CD14-positive monocyte (primary cell): ENCODE results near the gene CIB4. TPM values are rescaled to one million over a fixed set of nuclear protein-coding genes. Genes with fewer than 3 reads are reported as not detected.

Source experiments
- DNase-seq, 3 donors: peaks; one replicate each; pipeline ENCODE4 v3.0.0-alpha.2; 2011 to 2022
- H2AFZ ChIP-seq: 2 replicates; pipeline ENCODE4 v1.6.0; 2012; ENCODE audit warnings: mild to moderate bottlenecking, low read depth, low read length, inconsistent platforms; ENCODE audit not compliant: insufficient read depth, poor library complexity, severe bottlenecking
- H3K27ac ChIP-seq, 2 donors: 1 replicate in 1 of 2; 2 replicates in 1 of 2; pipeline ENCODE4 v1.5.1; 2012 to 2013; ENCODE audit warnings: low read length in 2 of 2, control low read depth in 1 of 2, inconsistent platforms in 1 of 2, low read depth in 1 of 2, mild to moderate bottlenecking in 1 of 2
- H3K27me3 ChIP-seq, 2 donors: one replicate each; pipeline versions ENCODE4 v1.6.0 to v1.6.1; 2011 to 2013; ENCODE audit warnings: low read length in 2 of 2; ENCODE audit not compliant: control insufficient read depth in 2 of 2, insufficient read depth in 2 of 2
- H3K36me3 ChIP-seq, 2 donors: replicated peaks in 1 of 2; 1 replicate in 1 of 2; 2 replicates in 1 of 2; pipeline versions ENCODE4 v1.5.1 to v1.6.1; 2012 to 2013; ENCODE audit warnings: low read length in 2 of 2, control low read depth in 1 of 2, inconsistent platforms in 1 of 2, mild to moderate bottlenecking in 1 of 2; ENCODE audit not compliant: insufficient read depth in 2 of 2, control insufficient read depth in 1 of 2
- H3K4me1 ChIP-seq, 2 donors: 1 replicate in 1 of 2; 2 replicates in 1 of 2; pipeline versions ENCODE4 v1.5.1 to v1.6.1; 2012 to 2013; ENCODE audit warnings: low read length in 2 of 2, control low read depth in 1 of 2, inconsistent platforms in 1 of 2, mild to moderate bottlenecking in 1 of 2, moderate library complexity in 1 of 2; ENCODE audit not compliant: insufficient read depth in 2 of 2, control insufficient read depth in 1 of 2
- H3K4me2 ChIP-seq: replicated peaks from 2 replicates; pipeline ENCODE3; 2012; ENCODE audit warnings: low read length, moderate library complexity, mild to moderate bottlenecking; ENCODE audit not compliant: poor library complexity, severe bottlenecking; ENCODE audit errors: extremely low read depth
- H3K4me3 ChIP-seq, 3 experiments: fragments of 200-600 bp in 1 of 3; sonication (generic) in 1 of 3; replicated peaks in 1 of 3; 1 replicate in 2 of 3; 2 replicates in 1 of 3; pipeline ENCODE4 v1.5.1; 2011 to 2013; ENCODE audit warnings: low read length in 3 of 3, mild to moderate bottlenecking in 3 of 3, control low read depth in 2 of 3, low read depth in 2 of 3, inconsistent platforms in 1 of 3, moderate library complexity in 1 of 3
- H3K79me2 ChIP-seq: 2 replicates; pipeline ENCODE4 v1.6.0; 2012; ENCODE audit warnings: mild to moderate bottlenecking, control low read depth, inconsistent platforms, low read length, moderate library complexity; ENCODE audit not compliant: insufficient read depth
- H3K9ac ChIP-seq: 2 replicates; pipeline ENCODE4 v1.6.0; 2017; ENCODE audit warnings: low read length, mild to moderate bottlenecking; ENCODE audit not compliant: insufficient read depth, poor library complexity, severe bottlenecking
- H3K9me3 ChIP-seq, 2 donors: replicated peaks in 1 of 2; 1 replicate in 1 of 2; 2 replicates in 1 of 2; pipeline versions ENCODE4 v1.5.1 to v1.6.1; 2012 to 2013; ENCODE audit warnings: low read length in 2 of 2, control low read depth in 1 of 2; ENCODE audit not compliant: control insufficient read depth in 1 of 2, insufficient read depth in 1 of 2
- H4K20me1 ChIP-seq: 2 replicates; pipeline ENCODE4 v1.6.0; 2012; ENCODE audit warnings: mild to moderate bottlenecking, low read length, control low read depth, moderate library complexity; ENCODE audit not compliant: insufficient read depth
- H3K27ac Mint-ChIP-seq, 7 donors: one replicate each; pipeline ENCODE4 v1.8.0; 2020; ENCODE audit warnings: mild to moderate bottlenecking in 7 of 7, mixed read lengths in 7 of 7, moderate library complexity in 6 of 7, inconsistent platforms in 2 of 7
- H3K27me3 Mint-ChIP-seq, 3 donors: one replicate each; pipeline ENCODE4 v1.8.0; 2021 to 2022; ENCODE audit warnings: low read depth in 3 of 3, mild to moderate bottlenecking in 3 of 3, mixed read lengths in 3 of 3, moderate library complexity in 3 of 3, inconsistent platforms in 1 of 3
- H3K36me3 Mint-ChIP-seq, 2 donors: one replicate each; pipeline ENCODE4 v1.8.0; 2020; ENCODE audit warnings: mixed read lengths in 2 of 2, inconsistent platforms in 1 of 2, mild to moderate bottlenecking in 1 of 2
- H3K4me1 Mint-ChIP-seq: one replicate; pipeline ENCODE4 v1.8.0; 2020; ENCODE audit warnings: mild to moderate bottlenecking, mixed read lengths
- H3K4me3 Mint-ChIP-seq, 2 donors: one replicate each; pipeline ENCODE4 v1.8.0; 2020; ENCODE audit warnings: mild to moderate bottlenecking in 2 of 2, mixed read lengths in 2 of 2, moderate library complexity in 1 of 2
- H3K9me3 Mint-ChIP-seq, 7 donors: one replicate each; pipeline ENCODE4 v1.8.0; 2020 to 2022; ENCODE audit warnings: mixed read lengths in 7 of 7, mild to moderate bottlenecking in 6 of 7, moderate library complexity in 6 of 7, inconsistent platforms in 2 of 7
- WGBS: methylation state at CpG from one replicate; pipeline ENCODE4 v1.1.5; 2013; ENCODE audit warnings: missing lambda C conversion rate; ENCODE audit not compliant: insufficient coverage; 5-methylcytosine and 5-hydroxymethylcytosine counted together
- intact Hi-C, 2 donors: fragments of 100-400 bp; cut with micrococcal nuclease; formaldehyde crosslinking; loops; one replicate each; pipeline versions ENCODE4 v1.15.0 to v1.15.1; 2023
- polyA plus RNA-seq, 3 donors: library from polyadenylated mRNA; depleted of rRNA in 1 of 3; unstranded in 2 of 3; stranded (reverse) in 1 of 3; fragments of 300-500 nt in 2 of 3; fragments of >200 nt in 1 of 3; fragmentation: Illumina TruSeq in 2 of 3; gene quantifications; 1 replicate in 2 of 3; 2 replicates in 1 of 3; pipeline ENCODE4 v1.2.3, GENCODE V29; 2012 to 2021
- small RNA-seq: library from RNA; depleted of rRNA; stranded (forward); fragments of <200 nt; gene quantifications from one replicate; pipeline ENCODE3, GENCODE V24; 2012; ENCODE audit warnings: low read depth; ENCODE audit not compliant: insufficient read length
- TF ChIP-seq, protein P1 (sequence below): fragments of 200-600 bp; IDR thresholded peaks from one replicate; pipeline ENCODE4 v1.8.0; 2022; ENCODE audit warnings: antibody characterized with exemption, mild to moderate bottlenecking

CIB4 gene
- polyA plus RNA-seq, 3 donors: not detected

DNA sequence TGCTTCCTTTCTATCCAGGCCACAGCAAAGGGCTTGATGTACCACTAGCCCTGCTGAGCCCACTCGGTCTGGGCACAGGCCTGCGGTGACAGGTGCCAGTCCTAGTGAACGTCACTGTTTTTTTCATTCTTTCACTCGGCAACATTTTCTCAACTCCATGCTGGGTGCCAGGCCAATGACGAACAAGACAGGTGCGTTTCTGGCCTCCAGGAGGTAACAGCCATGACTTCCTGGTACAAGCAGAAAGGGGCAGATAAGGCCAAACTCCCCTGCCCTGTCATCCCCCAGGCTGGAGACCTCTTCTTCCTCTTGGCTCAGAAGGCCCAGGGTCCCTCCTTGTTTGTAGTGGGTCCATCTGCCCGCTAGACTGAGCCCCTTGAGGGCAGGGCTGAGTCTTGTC lies 107.5 kb downstream of the CIB4 start:
- no peak overlapping the region for H2AFZ ChIP-seq
- intact Hi-C loops: no loop called here
- no peak overlapping the region for H3K9ac ChIP-seq
- WGBS: 95% methylated on average over 6 of the region's 7 CpGs
- no peak for DNase-seq
- no peak overlapping the region for H3K4me3 ChIP-seq
- Mint-ChIP-seq H3K4me1 (no peaks in the 10 kb centered on the region), H3K9me3 (no peaks in the 10 kb centered on the region), H3K27me3 (peaks cover 3% of the 10 kb centered on the region in 3 donors), H3K36me3 (no peaks in the 10 kb centered on the region), H3K4me3 (no peak overlapping the region), H3K27ac (no peak overlapping the region)
- H4K20me1 ChIP-seq: no peaks in the 10 kb centered on the region
- no peaks in the 10 kb centered on the region for H3K36me3 ChIP-seq
- no peaks in the 10 kb centered on the region for H3K27me3 ChIP-seq
- no peaks in the 10 kb centered on the region for H3K9me3 ChIP-seq
- TF ChIP-seq, protein P1, sequence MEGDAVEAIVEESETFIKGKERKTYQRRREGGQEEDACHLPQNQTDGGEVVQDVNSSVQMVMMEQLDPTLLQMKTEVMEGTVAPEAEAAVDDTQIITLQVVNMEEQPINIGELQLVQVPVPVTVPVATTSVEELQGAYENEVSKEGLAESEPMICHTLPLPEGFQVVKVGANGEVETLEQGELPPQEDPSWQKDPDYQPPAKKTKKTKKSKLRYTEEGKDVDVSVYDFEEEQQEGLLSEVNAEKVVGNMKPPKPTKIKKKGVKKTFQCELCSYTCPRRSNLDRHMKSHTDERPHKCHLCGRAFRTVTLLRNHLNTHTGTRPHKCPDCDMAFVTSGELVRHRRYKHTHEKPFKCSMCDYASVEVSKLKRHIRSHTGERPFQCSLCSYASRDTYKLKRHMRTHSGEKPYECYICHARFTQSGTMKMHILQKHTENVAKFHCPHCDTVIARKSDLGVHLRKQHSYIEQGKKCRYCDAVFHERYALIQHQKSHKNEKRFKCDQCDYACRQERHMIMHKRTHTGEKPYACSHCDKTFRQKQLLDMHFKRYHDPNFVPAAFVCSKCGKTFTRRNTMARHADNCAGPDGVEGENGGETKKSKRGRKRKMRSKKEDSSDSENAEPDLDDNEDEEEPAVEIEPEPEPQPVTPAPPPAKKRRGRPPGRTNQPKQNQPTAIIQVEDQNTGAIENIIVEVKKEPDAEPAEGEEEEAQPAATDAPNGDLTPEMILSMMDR: no peak
- H3K27ac ChIP-seq: no peak overlapping the region
- no peaks in the 10 kb centered on the region for H3K4me1 ChIP-seq
- no peak overlapping the region for H3K4me2 ChIP-seq
- no peaks in the 10 kb centered on the region for H3K79me2 ChIP-seq

DNA sequence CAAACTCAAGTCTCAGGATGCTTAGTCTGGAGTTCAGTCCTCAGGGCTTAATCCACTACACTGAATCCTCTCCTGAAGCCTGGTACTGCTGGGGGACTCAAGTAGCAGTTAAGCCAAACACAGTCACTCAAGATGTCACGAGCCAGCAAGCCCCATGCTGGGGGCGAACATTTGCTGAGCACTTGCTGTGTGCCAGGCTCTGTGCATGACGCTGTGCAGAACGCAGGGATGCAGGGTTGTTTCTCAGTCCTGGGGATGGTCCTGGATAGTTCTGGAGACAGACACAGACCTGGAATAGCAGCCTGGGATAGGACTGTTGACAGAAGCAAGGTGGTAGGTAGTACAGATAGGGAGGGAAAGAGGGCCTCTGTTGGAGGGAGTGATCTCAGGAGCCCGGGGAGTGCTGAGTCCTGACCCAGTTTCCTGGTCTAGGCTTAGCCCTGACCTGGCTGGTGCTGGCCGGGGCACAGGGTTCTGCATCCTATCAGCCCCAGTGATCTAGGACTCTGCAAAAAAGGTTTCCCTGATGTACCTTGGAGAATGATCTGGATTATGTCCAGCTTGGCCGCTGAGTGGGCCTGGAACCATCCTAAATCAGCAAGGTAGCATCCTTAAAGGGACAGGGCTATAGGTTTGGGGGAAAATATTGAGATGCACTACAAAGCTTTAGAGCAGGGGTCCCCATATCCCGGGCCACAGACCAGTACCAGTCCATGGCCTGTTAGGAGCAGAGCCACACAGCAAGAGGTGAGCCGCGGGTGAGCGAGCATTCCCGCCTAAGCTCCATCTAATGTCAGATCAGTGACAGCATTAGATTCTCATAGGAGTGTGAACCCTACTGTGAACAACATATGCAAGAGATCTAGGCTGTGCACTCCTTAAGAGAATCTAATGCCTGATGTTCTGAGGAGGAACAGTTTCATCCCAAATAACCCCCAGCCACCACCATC lies 108.6 kb downstream of the CIB4 start:
- no peaks in the 10 kb centered on the region for H3K4me1 ChIP-seq
- H3K9me3 ChIP-seq: no peaks in the 10 kb centered on the region
- no peaks in the 10 kb centered on the region for H3K79me2 ChIP-seq
- no peaks in the 10 kb centered on the region for H3K27me3 ChIP-seq
- Mint-ChIP-seq H3K36me3 (no peaks in the 10 kb centered on the region), H3K9me3 (no peaks in the 10 kb centered on the region), H3K27me3 (peaks cover 3 to 5% (median 3%) of the 10 kb centered on the region in 3 donors), H3K27ac (no peak overlapping the region), H3K4me3 (no peak overlapping the region), H3K4me1 (no peaks in the 10 kb centered on the region)
- intact Hi-C loops: no loop called here
- no peak for DNase-seq
- no peaks in the 10 kb centered on the region for H4K20me1 ChIP-seq
- WGBS: 94% methylated on average over 12 of the region's 12 CpGs
- no peak overlapping the region for H3K9ac ChIP-seq
- H3K4me3 ChIP-seq: no peak overlapping the region
- H3K36me3 ChIP-seq: no peaks in the 10 kb centered on the region
- TF ChIP-seq, protein P1: no peak
- H3K4me2 ChIP-seq: no peak overlapping the region
- no peak overlapping the region for H2AFZ ChIP-seq
- H3K27ac ChIP-seq: no peak overlapping the region

Small RNA genes lying within 50 kb of the gene (small RNA-seq; reads per million reads assigned to genes)
- not detected for gene AC015977.1

Other genes starting within 250 kb of the CIB4 start
- not detected for gene DRC1, start 239.4 kb downstream of the CIB4 start, polyA plus RNA-seq
- gene OTOF, start 163.2 kb downstream of the CIB4 start, polyA plus RNA-seq: under 1 TPM in 1 of 3 donors, not detected in 2; 0.51 TPM
- not detected for gene KCNK3, start 51.4 kb upstream of the CIB4 start, polyA plus RNA-seq
- gene SLC35F6, start 122.9 kb upstream of the CIB4 start, polyA plus RNA-seq: 10 to 100 TPM; 11.3 to 22.2 (median 15.1) TPM
- under 1 TPM in 1 of 3 donors, not detected in 2; 0.24 TPM for gene CENPA, start 144.7 kb upstream of the CIB4 start, polyA plus RNA-seq
- not detected for gene DPYSL5, start 206.8 kb upstream of the CIB4 start, polyA plus RNA-seq